HAP-1 (cell line): Measurements from ENCODE around the gene CNR1.

Source experiments
- DNase-seq, 2 experiments: peaks; one replicate each; pipeline ENCODE4 v3.0.0-alpha.2; 2016 to 2020; ENCODE audit warnings: low spot score in 2 of 2
- H3K27me3 ChIP-seq: fragments of 250-450 bp; sonication (Bioruptor Pico); 2 replicates; pipeline ENCODE4 v1.5.1; 2020; ENCODE audit warnings: low read depth, mild to moderate bottlenecking, moderate library complexity
- H3K36me3 ChIP-seq: fragments of 250-450 bp; sonication (Bioruptor Pico); replicated peaks from 2 replicates; pipeline ENCODE4 v1.5.1; 2020; ENCODE audit warnings: mild to moderate bottlenecking
- H3K4me1 ChIP-seq: fragments of 250-450 bp; sonication (Bioruptor Pico); 2 replicates; pipeline ENCODE4 v1.5.1; 2020; ENCODE audit warnings: mild to moderate bottlenecking
- H3K4me3 ChIP-seq: fragments of 250-450 bp; sonication (Bioruptor Pico); 2 replicates; pipeline ENCODE4 v1.5.1; 2020; ENCODE audit warnings: mild to moderate bottlenecking, moderate library complexity
- H3K9me3 ChIP-seq: fragments of 250-450 bp; sonication (Bioruptor Pico); 2 replicates; pipeline ENCODE4 v1.5.1; 2020; ENCODE audit warnings: mild to moderate bottlenecking, moderate library complexity
- in situ Hi-C: fragments of 300-500 bp; cut with MboI; formaldehyde crosslinking; loops from 3 replicates; pipeline ENCODE4 v1.14.3; 2020; ENCODE audit warnings: low sequenced_read_pairs, inconsistent platforms, mixed read lengths

The CNR1 gene

GRCh38 chr6:88134575-88134974, 31.6 kb downstream of the CNR1 start:
- Histone ChIP-seq H3K9me3 (no peaks in the 10 kb centered on the region), H3K4me3 (no peak overlapping the region), H3K4me1 (no peaks in the 10 kb centered on the region; the same call in 1 of the 2 replicates), H3K27me3 (no peaks in the 10 kb centered on the region), H3K36me3 (no peaks in the 10 kb centered on the region)
- no peak for DNase-seq
- in situ Hi-C loops, result no loop called here

- no peaks in the 10 kb centered on the region for H3K27me3 ChIP-seq
- H3K4me3 ChIP-seq, result no peak overlapping the region
- no peaks in the 10 kb centered on the region for H3K36me3 ChIP-seq
- in situ Hi-C loops, result no loop called here
- no peaks in the 10 kb centered on the region for H3K9me3 ChIP-seq
- DNase-seq, result no peak
- no peaks in the 10 kb centered on the region; the same call in 1 of the 2 replicates for H3K4me1 ChIP-seq
These were observed 32.4 kb downstream of the CNR1 start for GRCh38 chr6:88133718-88134117.

- Histone ChIP-seq H3K4me3 (no peak overlapping the region), H3K36me3 (no peaks in the 10 kb centered on the region), H3K9me3 (0 out of 2 replicates have a peak, but pooled peaks cover 3% of the 10 kb centered on the region), H3K4me1 (peaks cover 10% of the 10 kb centered on the region), H3K27me3 (no peaks in the 10 kb centered on the region)
- DNase-seq, result no peak
- in situ Hi-C loops, result no loop called here
These were observed 41.1 kb downstream of the CNR1 start for GRCh38 chr6:88124925-88125557.

- Histone ChIP-seq H3K27me3 (no peaks in the 10 kb centered on the region), H3K4me1 (no peaks in the 10 kb centered on the region), H3K36me3 (no peaks in the 10 kb centered on the region), H3K9me3 (0 out of 2 replicates have a peak, but pooled peaks cover 3% of the 10 kb centered on the region), H3K4me3 (no peak overlapping the region)
- no peak for DNase-seq
- in situ Hi-C loops, result no loop called here
These were observed 45.5 kb downstream of the CNR1 start for GRCh38 chr6:88120635-88121034.

- peak; percentile 33 to 39 for DNase-seq
- Histone ChIP-seq H3K4me1 (no peaks in the 10 kb centered on the region), H3K9me3 (no peaks in the 10 kb centered on the region), H3K36me3 (no peaks in the 10 kb centered on the region), H3K4me3 (no peak overlapping the region), H3K27me3 (no peaks in the 10 kb centered on the region)
- in situ Hi-C loops, result no loop called here
These were observed 46.4 kb downstream of the CNR1 start for GRCh38 chr6:88119769-88120168.

GRCh38 chr6:88116276-88116675, 49.9 kb downstream of the CNR1 start:
- Histone ChIP-seq H3K4me3 (no peak overlapping the region), H3K27me3 (no peaks in the 10 kb centered on the region), H3K36me3 (no peaks in the 10 kb centered on the region), H3K9me3 (no peaks in the 10 kb centered on the region), H3K4me1 (no peaks in the 10 kb centered on the region)
- DNase-seq, result no peak
- in situ Hi-C loops, result no loop called here

- Histone ChIP-seq H3K36me3 (no peaks in the 10 kb centered on the region), H3K9me3 (no peaks in the 10 kb centered on the region), H3K4me3 (no peak overlapping the region), H3K27me3 (no peaks in the 10 kb centered on the region), H3K4me1 (no peaks in the 10 kb centered on the region)
- in situ Hi-C loops, result no loop called here
- DNase-seq, result no peak
These were observed 50.8 kb downstream of the CNR1 start for GRCh38 chr6:88115307-88115706.

- Histone ChIP-seq H3K9me3 (no peaks in the 10 kb centered on the region), H3K4me1 (no peaks in the 10 kb centered on the region), H3K4me3 (no peak overlapping the region), H3K27me3 (no peaks in the 10 kb centered on the region), H3K36me3 (no peaks in the 10 kb centered on the region)
- no peak for DNase-seq
- in situ Hi-C loops, result no loop called here
These were observed 51.3 kb downstream of the CNR1 start for GRCh38 chr6:88114838-88115237.

- Histone ChIP-seq H3K4me3 (no peak overlapping the region), H3K9me3 (no peaks in the 10 kb centered on the region), H3K27me3 (no peaks in the 10 kb centered on the region), H3K4me1 (no peaks in the 10 kb centered on the region), H3K36me3 (no peaks in the 10 kb centered on the region)
- in situ Hi-C loops, result no loop called here
- no peak for DNase-seq
These were observed 54.2 kb downstream of the CNR1 start for GRCh38 chr6:88111991-88112390.

- H3K4me3 ChIP-seq, result no peak overlapping the region
- H3K9me3 ChIP-seq, result no peaks in the 10 kb centered on the region
- DNase-seq, result no peak
- H3K4me1 ChIP-seq, result no peaks in the 10 kb centered on the region
- no peaks in the 10 kb centered on the region for H3K36me3 ChIP-seq
- in situ Hi-C loops, result no loop called here
- no peaks in the 10 kb centered on the region for H3K27me3 ChIP-seq
These were observed 58.9 kb downstream of the CNR1 start for GRCh38 chr6:88107241-88107640.

GRCh38 chr6:88105741-88106340, 60.3 kb downstream of the CNR1 start:
- no peak overlapping the region for H3K4me3 ChIP-seq
- no peaks in the 10 kb centered on the region for H3K4me1 ChIP-seq
- DNase-seq, result no peak
- H3K9me3 ChIP-seq, result no peaks in the 10 kb centered on the region
- in situ Hi-C loops, result no loop called here
- no peaks in the 10 kb centered on the region for H3K36me3 ChIP-seq
- H3K27me3 ChIP-seq, result no peaks in the 10 kb centered on the region
